Astrocyte (in vitro differentiated cells and primary cell): ENCODE measurements around the gene ZFR2. TPM values are rescaled to one million over a fixed set of nuclear protein-coding genes. Genes with fewer than 3 reads are reported as not detected.

Experiments used
- DNase-seq: peaks from one replicate; pipeline ENCODE4 v3.0.0-alpha.2; 2010; ENCODE audit warnings: low read depth
- FAIRE-seq: peaks from 2 replicates; lab custom pipeline; 2011; peaks lifted over from hg19 to GRCh38; lab: Jason Lieb, UNC
- H2AFZ ChIP-seq: 2 replicates; pipeline ENCODE4 v1.6.0; 2012; ENCODE audit warnings: low read depth, low read length, inconsistent platforms
- H3K27ac ChIP-seq: 2 replicates; pipeline ENCODE4 v1.5.1; 2011; ENCODE audit warnings: low read depth, low read length, inconsistent platforms
- H3K27me3 ChIP-seq: 2 replicates; pipeline ENCODE4 v1.6.0; 2011; ENCODE audit warnings: low read length, inconsistent platforms; ENCODE audit not compliant: insufficient read depth
- H3K36me3 ChIP-seq: 2 replicates; pipeline ENCODE4 v1.5.1; 2011; ENCODE audit warnings: low read length, inconsistent platforms; ENCODE audit not compliant: insufficient read depth
- H3K4me1 ChIP-seq: 2 replicates; pipeline ENCODE4 v1.5.1; 2011; ENCODE audit warnings: low read length, inconsistent platforms; ENCODE audit not compliant: insufficient read depth
- H3K4me2 ChIP-seq: 2 replicates; pipeline ENCODE4 v1.6.0; 2012; ENCODE audit warnings: low read length, inconsistent platforms
- H3K4me3 ChIP-seq: 2 replicates; pipeline ENCODE4 v1.5.1; 2011; ENCODE audit warnings: low read depth, mild to moderate bottlenecking, low read length, inconsistent platforms; ENCODE audit not compliant: insufficient read depth
- H3K79me2 ChIP-seq: 2 replicates; pipeline ENCODE4 v1.6.0; 2012; ENCODE audit warnings: mild to moderate bottlenecking, low read length, inconsistent platforms; ENCODE audit not compliant: insufficient read depth
- H3K9ac ChIP-seq: 2 replicates; pipeline ENCODE4 v1.6.0; 2012; ENCODE audit warnings: mild to moderate bottlenecking, low read length, inconsistent platforms
- H3K9me3 ChIP-seq: 2 replicates; pipeline ENCODE4 v1.5.1; 2012; ENCODE audit warnings: low read depth, mild to moderate bottlenecking, low read length, inconsistent platforms; ENCODE audit not compliant: insufficient read depth
- H4K20me1 ChIP-seq: 2 replicates; pipeline ENCODE4 v1.6.0; 2012; ENCODE audit warnings: low read length, inconsistent platforms; ENCODE audit not compliant: insufficient read depth
- H3K27ac Mint-ChIP-seq: one replicate; pipeline ENCODE4 v1.8.0; 2021; ENCODE audit warnings: mild to moderate bottlenecking, mixed read lengths; ENCODE audit not compliant: unreplicated experiment
- H3K27me3 Mint-ChIP-seq: one replicate; pipeline ENCODE4 v1.8.0; 2021; ENCODE audit warnings: low read depth, mixed read lengths; ENCODE audit not compliant: unreplicated experiment
- H3K36me3 Mint-ChIP-seq: one replicate; pipeline ENCODE4 v1.8.0; 2021; ENCODE audit warnings: low read depth, mixed read lengths; ENCODE audit not compliant: unreplicated experiment
- H3K4me1 Mint-ChIP-seq: one replicate; pipeline ENCODE4 v1.8.0; 2021; ENCODE audit warnings: low read depth, mixed read lengths; ENCODE audit not compliant: unreplicated experiment
- H3K4me3 Mint-ChIP-seq: one replicate; pipeline ENCODE4 v1.8.0; 2021; ENCODE audit warnings: mild to moderate bottlenecking, moderate library complexity, mixed read lengths; ENCODE audit not compliant: unreplicated experiment
- H3K9me3 Mint-ChIP-seq: one replicate; pipeline ENCODE4 v1.8.0; 2021; ENCODE audit warnings: mild to moderate bottlenecking, mixed read lengths; ENCODE audit not compliant: unreplicated experiment
- CTCF ChIP-seq: IDR thresholded peaks from 2 replicates; pipeline ENCODE4 v1.5.1; 2011; ENCODE audit warnings: low read depth, mild to moderate bottlenecking, inconsistent platforms, low read length, moderate library complexity; ENCODE audit not compliant: insufficient read depth
- EZH2 ChIP-seq: IDR thresholded peaks from 2 replicates; pipeline ENCODE4 v1.6.1; 2012; ENCODE audit warnings: mild to moderate bottlenecking, low read length, inconsistent platforms; ENCODE audit not compliant: insufficient read depth
- total RNA-seq: library from RNA; stranded (reverse); gene quantifications from 2 replicates; pipeline ENCODE4 v1.2.1, GENCODE V29; 2021

ZFR2 gene
- total RNA-seq, 1 donor from 2014 or later: 2.0 TPM

GRCh38 chr19:3834349-3835054 lies 34.3 kb downstream of the ZFR2 start:
- Histone ChIP-seq H4K20me1 (no peaks in the 10 kb centered on the region), H3K27ac (no peak overlapping the region), H2AFZ (no peak overlapping the region), H3K36me3 (no peaks in the 10 kb centered on the region), H3K4me2 (no peak overlapping the region), H3K4me1 (no peaks in the 10 kb centered on the region), H3K9ac (no peak overlapping the region), H3K4me3 (no peak overlapping the region), H3K9me3 (peaks cover 10% of the 10 kb centered on the region), H3K27me3 (peaks cover 5% of the 10 kb centered on the region), H3K79me2 (no peaks in the 10 kb centered on the region)
- Mint-ChIP-seq H3K9me3 (peaks cover 10% of the 10 kb centered on the region), H3K27ac (no peak overlapping the region), H3K27me3 (peaks cover 35% of the 10 kb centered on the region), H3K4me1 (no peaks in the 10 kb centered on the region), H3K36me3 (peaks cover 2% of the 10 kb centered on the region), H3K4me3 (no peak overlapping the region)
- TF ChIP-seq CTCF: no peak
- no peak for TF ChIP-seq EZH2
- DNase-seq: no peak
- FAIRE-seq: no peak

GRCh38 chr19:3833578-3834348 lies 35.1 kb downstream of the ZFR2 start:
- Histone ChIP-seq H3K27me3 (peaks cover 4% of the 10 kb centered on the region), H3K4me3 (no peak overlapping the region), H2AFZ (no peak overlapping the region), H3K4me1 (no peaks in the 10 kb centered on the region), H3K79me2 (no peaks in the 10 kb centered on the region), H4K20me1 (no peaks in the 10 kb centered on the region), H3K4me2 (no peak overlapping the region), H3K9me3 (peaks cover 10% of the 10 kb centered on the region), H3K27ac (no peak overlapping the region), H3K36me3 (no peaks in the 10 kb centered on the region), H3K9ac (no peak overlapping the region)
- H3K4me1 Mint-ChIP-seq: no peaks in the 10 kb centered on the region
- peaks cover 34% of the 10 kb centered on the region for H3K27me3 Mint-ChIP-seq
- TF ChIP-seq EZH2 (no peak), CTCF (no peak)
- H3K36me3 Mint-ChIP-seq: peaks cover 2% of the 10 kb centered on the region
- no peak overlapping the region for H3K4me3 Mint-ChIP-seq
- FAIRE-seq: no peak
- no peak overlapping the region for H3K27ac Mint-ChIP-seq
- no peak for DNase-seq
- peaks cover 10% of the 10 kb centered on the region for H3K9me3 Mint-ChIP-seq
